ENCODE measurements around the gene LRCH1.

The LRCH1 gene

DNA sequence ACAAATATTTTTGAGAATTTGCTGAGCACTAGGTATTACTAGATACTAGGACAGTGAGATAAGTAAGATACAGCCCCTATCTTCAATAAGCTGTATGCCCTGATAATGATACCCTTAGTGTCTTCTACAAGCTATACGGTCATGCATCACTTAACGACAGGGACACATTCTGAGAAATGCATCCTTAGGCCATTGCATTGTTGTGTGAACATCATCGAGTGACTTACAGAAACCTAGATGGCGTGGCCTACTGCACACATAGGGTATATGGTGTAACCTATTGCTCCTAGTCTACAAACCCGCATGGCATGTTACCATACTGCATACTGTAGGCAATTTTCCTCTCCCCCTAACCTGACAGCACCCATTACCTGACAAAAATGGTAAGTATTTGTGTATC, 64.9 kb downstream of the LRCH1 start:
- no peak for DNase-seq

- DNase-seq, result no peak
These were observed 65.8 kb downstream of the LRCH1 start for GRCh38 chr13:46618694-46619254.

GRCh38 chr13:46620029-46620428, 67.1 kb downstream of the LRCH1 start:
- DNase-seq, result no peak

- no peak for DNase-seq
These were observed 67.5 kb downstream of the LRCH1 start for GRCh38 chr13:46620471-46620870.

DNA sequence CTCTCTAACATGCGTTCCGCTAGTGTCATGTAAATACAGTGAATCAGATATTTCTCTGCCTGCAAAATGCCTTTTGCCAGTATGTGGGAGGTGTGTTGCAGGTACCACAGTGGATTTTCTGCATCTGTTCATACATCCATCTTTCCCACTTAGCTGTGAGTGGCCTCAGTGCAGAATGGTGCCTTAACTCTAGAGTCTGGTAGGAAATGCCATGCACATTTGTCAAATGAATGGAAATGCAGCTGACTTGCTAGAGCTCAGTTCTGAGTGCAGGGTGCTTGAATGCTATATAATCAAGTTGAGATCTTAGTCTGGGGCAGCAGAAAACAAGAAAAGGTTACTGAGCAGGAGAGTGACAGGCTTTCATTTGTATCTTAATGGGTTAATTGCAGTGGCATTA, 68.2 kb downstream of the LRCH1 start:
- DNase-seq, result no peak

DNA sequence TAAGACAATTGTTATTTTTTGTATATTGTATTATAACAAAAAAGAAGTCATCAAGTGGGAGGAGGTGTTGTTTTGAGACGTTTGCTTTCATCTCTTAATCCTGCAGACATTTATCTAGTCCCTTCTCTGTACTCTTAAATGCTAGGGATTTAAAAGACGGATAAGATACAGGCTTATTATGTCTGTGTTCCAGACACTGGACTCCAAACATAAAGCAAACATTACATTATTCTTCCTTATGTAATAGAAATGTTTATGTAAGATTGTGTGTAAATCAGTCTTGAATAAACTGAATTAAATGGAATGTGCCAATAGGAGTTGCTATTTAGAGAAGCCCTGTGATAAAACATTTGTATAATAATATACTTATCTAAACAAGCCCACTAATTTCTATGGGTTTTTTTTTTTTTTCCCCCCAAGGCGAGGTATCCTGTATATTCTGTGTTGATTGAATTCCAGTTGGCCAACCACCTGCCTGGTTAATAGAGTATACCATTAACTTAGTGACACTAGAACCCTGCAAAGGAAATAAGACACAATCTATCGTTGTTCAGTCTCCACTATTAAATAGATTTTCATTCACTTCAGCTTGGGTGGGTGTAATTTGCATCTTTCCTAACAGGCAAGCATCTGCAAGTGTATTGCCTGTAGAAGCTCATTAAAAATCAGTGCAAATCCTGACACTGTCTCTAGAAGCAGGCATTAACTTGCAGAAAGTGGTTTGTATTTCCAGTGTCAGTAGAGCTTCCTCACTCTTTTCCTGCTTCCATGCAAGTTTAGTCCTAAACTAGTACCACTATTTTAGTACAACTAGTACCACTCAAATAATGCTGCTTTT, 69.0 kb downstream of the LRCH1 start:
- no peak for DNase-seq

DNA sequence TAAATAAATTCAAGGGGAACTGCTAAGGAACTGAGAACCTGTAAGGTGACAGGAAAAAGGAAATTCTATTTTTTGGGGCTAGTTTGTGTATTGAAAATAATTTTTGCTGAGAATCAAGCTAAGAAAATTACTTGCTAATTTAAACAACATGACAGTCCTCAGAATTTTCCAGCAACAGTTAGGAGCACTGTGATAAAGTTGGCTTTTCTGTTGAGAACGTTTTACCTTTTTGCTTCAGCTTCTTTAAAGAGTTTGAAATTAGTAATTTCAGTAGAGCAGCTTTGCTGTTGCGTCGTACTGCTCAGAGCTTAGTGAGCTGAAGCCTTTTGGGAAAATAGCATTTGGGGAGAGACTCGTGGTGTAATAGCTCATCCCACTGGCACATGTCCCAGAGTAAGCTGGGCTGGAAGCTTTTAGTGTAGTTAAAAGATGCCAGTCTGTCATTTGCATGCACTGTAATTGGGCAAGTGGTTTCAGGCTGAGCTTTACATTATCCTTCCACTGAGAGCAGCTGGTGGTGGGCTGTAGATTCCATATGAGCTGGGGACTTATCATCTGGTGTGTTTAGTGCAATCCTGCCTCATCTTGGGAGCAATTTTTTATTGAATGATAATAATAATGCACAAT, 69.8 kb downstream of the LRCH1 start:
- DNase-seq, result no peak

GRCh38 chr13:46624353-46624752, 71.4 kb downstream of the LRCH1 start:
- no peak for DNase-seq

DNA sequence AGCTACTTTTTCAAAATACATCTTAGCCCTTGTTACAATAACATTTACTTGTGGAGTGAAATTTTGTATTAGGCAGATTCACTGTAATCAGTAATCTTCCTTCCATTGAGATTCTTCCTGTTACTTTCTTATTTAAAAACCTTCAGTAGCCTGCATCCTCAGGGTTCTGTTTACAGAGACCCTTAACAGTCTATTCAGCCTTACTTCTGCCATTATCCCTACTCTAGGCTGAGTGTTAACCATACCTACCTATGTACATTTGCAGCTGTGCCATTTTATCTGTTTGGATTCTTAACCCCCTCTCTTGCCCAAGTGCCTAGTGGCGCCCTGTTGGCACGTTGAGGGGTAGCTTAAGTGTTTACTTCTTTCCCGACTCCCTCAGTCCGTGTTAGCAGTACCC, 71.9 kb downstream of the LRCH1 start:
- no peak for DNase-seq

GRCh38 chr13:46627462-46627861, 74.5 kb downstream of the LRCH1 start:
- DNase-seq, result no peak

GRCh38 chr13:46628622-46629365, 75.8 kb downstream of the LRCH1 start:
- no peak for DNase-seq

GRCh38 chr13:46629811-46630413, 76.9 kb downstream of the LRCH1 start:
- DNase-seq, result no peak

DNA sequence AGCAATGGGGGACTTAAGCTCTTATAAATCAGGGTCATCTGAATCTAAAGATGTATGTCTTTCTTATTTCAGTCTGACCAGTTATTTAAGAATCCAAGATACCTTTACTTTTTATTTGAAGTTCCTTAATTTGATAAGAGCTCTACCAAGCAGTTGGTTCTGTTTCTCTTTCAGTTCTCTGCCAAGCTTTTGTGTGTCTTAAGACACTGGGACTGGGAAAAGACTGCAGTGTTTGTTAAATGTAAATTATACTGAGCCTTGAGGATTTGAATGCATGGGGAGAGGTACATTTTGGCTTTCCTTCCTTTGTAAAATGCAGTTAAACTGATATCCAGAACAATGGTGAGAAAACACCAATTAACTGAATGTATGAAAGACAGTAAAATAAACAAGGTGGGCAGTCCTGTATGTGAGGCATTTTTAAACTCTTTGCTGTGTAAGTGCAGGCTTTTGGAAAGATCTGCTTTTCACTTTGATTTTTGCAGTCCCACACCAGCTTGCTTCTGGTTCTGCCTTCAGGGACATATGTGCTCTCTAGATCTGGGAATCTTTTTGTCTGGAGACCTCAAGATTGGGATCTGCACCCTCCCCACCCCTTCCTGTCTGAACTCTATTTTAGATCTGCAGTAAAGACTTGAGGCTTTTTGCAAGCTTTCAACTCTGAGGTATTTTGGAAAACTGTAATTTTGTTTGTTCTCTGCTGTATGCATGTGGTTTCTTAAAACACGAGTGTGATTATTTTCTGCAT, 77.6 kb downstream of the LRCH1 start:
- no peak for DNase-seq

GRCh38 chr13:46631179-46631542, 78.2 kb downstream of the LRCH1 start:
- DNase-seq, result no peak

GRCh38 chr13:46632176-46632575, 79.2 kb downstream of the LRCH1 start:
- DNase-seq, result no peak

GRCh38 chr13:46633416-46633815, 80.4 kb downstream of the LRCH1 start:
- DNase-seq, result peak in 1 of 2 experiments; percentile 15

GRCh38 chr13:46636451-46636850, 83.5 kb downstream of the LRCH1 start:
- no peak for DNase-seq

- no peak for DNase-seq
These were observed 84.2 kb downstream of the LRCH1 start for GRCh38 chr13:46637213-46637612.

- no peak for DNase-seq
These were observed 85.3 kb downstream of the LRCH1 start for GRCh38 chr13:46638262-46638661.

- no peak for DNase-seq
These were observed 86.3 kb downstream of the LRCH1 start for GRCh38 chr13:46639033-46639981.

- DNase-seq, result no peak
These were observed 87.9 kb downstream of the LRCH1 start for GRCh38 chr13:46640843-46641242.

Measured in SW 1271 (cell line).